ENCODE measurements around the gene CPEB1.
"Not testable (repeated sequence)": the region's sequence is repeated elsewhere in the genome, so short reads cannot be mapped to it uniquely, and the experiment has no call there.

The CPEB1 gene

GRCh38 chr15:82507693-82508092 lies 139.5 kb downstream of the CPEB1 start:
- not testable (repeated sequence) for H3K9ac ChIP-seq (ENCODE audit: low read depth, low read length); H3K27ac ChIP-seq (ENCODE audit: low read depth, low read length); H3K9me3 ChIP-seq (ENCODE audit: control insufficient read depth, insufficient read depth, low read length); H3K4me1 ChIP-seq (ENCODE audit: control insufficient read depth, insufficient read depth, low read length); H3K27me3 ChIP-seq (ENCODE audit: control insufficient read depth, insufficient read depth, low read length); H3K4me3 ChIP-seq (ENCODE audit: low read depth, low read length); H3K36me3 ChIP-seq (ENCODE audit: control insufficient read depth, insufficient read depth, low read length)

DNA sequence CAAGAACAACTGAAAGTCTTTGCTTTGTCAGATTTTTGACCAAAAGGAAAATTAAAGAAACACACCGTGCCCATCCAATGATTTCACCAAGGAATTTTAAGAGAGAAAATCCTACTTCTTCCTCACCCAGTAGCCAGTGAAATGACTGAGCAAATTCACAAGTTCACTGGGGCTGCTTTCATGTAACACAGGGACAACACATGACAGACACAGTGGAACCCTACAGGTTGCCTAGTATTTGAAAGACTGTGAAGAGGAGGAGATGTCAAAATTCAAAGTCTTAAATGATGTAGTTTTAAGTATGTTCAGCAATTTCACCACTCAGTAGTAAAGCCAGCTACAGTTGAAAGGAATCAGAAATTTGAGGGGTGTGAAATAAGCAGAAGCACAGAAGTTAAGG lies 140.1 kb downstream of the CPEB1 start:
- H3K27me3 ChIP-seq (ENCODE audit: control insufficient read depth, insufficient read depth, low read length); H3K4me1 ChIP-seq (ENCODE audit: control insufficient read depth, insufficient read depth, low read length); H3K27ac ChIP-seq (ENCODE audit: low read depth, low read length): not testable (repeated sequence)

DNA sequence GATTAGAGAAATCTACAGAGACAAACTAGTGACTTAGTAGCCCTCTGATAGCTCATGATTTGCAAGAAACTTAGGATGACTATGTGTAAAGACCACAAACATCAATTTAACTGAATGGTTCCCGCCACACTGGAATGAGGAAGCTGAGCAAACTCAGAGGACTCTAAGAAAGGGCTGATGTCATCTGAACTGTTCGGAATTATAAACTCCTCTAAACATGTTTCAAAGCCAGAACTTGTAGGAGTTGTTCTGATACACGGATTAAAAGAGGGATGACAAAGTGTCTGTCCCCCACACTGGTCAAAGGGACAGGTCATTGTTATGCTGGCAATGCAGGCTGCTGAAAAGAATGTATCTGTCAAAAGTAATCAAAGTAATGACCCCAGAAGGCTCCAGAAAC lies 141.3 kb downstream of the CPEB1 start:
- H3K9ac ChIP-seq (ENCODE audit: low read depth, low read length); H3K9me3 ChIP-seq (ENCODE audit: control insufficient read depth, insufficient read depth, low read length); H3K27ac ChIP-seq (ENCODE audit: low read depth, low read length); H3K27me3 ChIP-seq (ENCODE audit: control insufficient read depth, insufficient read depth, low read length); H3K4me3 ChIP-seq (ENCODE audit: low read depth, low read length); H3K36me3 ChIP-seq (ENCODE audit: control insufficient read depth, insufficient read depth, low read length); H3K4me1 ChIP-seq (ENCODE audit: control insufficient read depth, insufficient read depth, low read length): not testable (repeated sequence)

More for the DNA sequence above, 140.1 kb downstream of the CPEB1 start:
- not testable (repeated sequence) for H3K36me3 ChIP-seq (ENCODE audit: control insufficient read depth, insufficient read depth, low read length); H3K9me3 ChIP-seq (ENCODE audit: control insufficient read depth, insufficient read depth, low read length); H3K9ac ChIP-seq (ENCODE audit: low read depth, low read length); H3K4me3 ChIP-seq (ENCODE audit: low read depth, low read length)

- H3K27me3 ChIP-seq (ENCODE audit: control insufficient read depth, insufficient read depth, low read length); H3K27ac ChIP-seq (ENCODE audit: low read depth, low read length); H3K36me3 ChIP-seq (ENCODE audit: control insufficient read depth, insufficient read depth, low read length); H3K4me3 ChIP-seq (ENCODE audit: low read depth, low read length); H3K9ac ChIP-seq (ENCODE audit: low read depth, low read length); H3K4me1 ChIP-seq (ENCODE audit: control insufficient read depth, insufficient read depth, low read length); H3K9me3 ChIP-seq (ENCODE audit: control insufficient read depth, insufficient read depth, low read length): not testable (repeated sequence)
Observed at GRCh38 chr15:82504074-82504473, 143.1 kb downstream of the CPEB1 start.

DNA sequence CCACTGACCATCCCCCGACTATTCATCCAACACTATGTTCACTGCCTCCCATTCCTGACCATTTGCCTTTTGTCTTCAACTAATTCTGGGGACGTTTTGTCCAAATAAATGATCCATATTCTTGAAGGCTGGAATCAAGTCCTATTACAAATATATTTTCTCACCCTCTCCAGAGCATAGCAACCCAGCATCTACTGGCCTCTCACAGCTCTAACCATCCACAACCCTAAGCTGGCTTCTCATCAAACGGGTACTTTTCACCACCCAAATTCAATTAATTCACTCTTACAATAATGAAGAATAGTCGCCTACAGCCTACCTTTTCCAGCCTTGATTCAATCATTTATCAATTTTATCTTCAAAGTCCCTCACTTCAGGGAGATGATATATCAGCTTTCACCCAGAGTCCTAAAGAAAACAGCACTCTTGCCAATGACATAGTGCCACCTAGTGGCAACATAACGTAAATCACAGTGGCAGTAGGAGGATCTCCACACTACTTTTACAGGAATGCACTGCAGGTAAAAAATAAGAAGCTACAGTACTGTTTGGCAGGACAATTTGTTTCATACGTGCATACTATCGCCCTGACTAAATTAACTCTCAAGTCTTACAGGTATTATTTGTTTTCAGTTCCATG lies 144.3 kb downstream of the CPEB1 start:
- H3K36me3 ChIP-seq (ENCODE audit: control insufficient read depth, insufficient read depth, low read length); H3K9ac ChIP-seq (ENCODE audit: low read depth, low read length); H3K27ac ChIP-seq (ENCODE audit: low read depth, low read length); H3K27me3 ChIP-seq (ENCODE audit: control insufficient read depth, insufficient read depth, low read length); H3K4me3 ChIP-seq (ENCODE audit: low read depth, low read length); H3K9me3 ChIP-seq (ENCODE audit: control insufficient read depth, insufficient read depth, low read length); H3K4me1 ChIP-seq (ENCODE audit: control insufficient read depth, insufficient read depth, low read length): not testable (repeated sequence)

DNA sequence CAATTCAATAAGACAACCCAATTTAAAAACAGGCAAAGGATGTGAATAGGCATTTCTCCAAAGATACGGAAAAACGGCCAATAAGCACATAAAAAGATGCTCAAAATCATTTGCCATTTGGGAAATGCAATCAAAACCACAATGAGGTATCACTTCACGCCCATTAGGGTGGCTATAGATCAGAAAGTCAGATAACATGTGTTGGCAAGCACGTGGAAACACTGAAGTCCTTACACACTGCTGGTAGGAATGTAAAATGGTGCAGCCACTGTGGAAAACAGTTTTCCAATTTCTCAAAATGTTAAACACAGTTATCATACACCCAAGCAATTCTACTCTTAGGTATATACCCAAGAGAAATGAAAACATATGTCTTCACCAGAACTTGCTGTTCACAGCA lies 146.4 kb downstream of the CPEB1 start:
- not testable (repeated sequence) for H3K4me3 ChIP-seq (ENCODE audit: low read depth, low read length); H3K27me3 ChIP-seq (ENCODE audit: control insufficient read depth, insufficient read depth, low read length); H3K27ac ChIP-seq (ENCODE audit: low read depth, low read length); H3K9me3 ChIP-seq (ENCODE audit: control insufficient read depth, insufficient read depth, low read length); H3K9ac ChIP-seq (ENCODE audit: low read depth, low read length); H3K36me3 ChIP-seq (ENCODE audit: control insufficient read depth, insufficient read depth, low read length); H3K4me1 ChIP-seq (ENCODE audit: control insufficient read depth, insufficient read depth, low read length)

- not testable (repeated sequence) for H3K27me3 ChIP-seq (ENCODE audit: control insufficient read depth, insufficient read depth, low read length); H3K4me3 ChIP-seq (ENCODE audit: low read depth, low read length); H3K9me3 ChIP-seq (ENCODE audit: control insufficient read depth, insufficient read depth, low read length); H3K9ac ChIP-seq (ENCODE audit: low read depth, low read length); H3K27ac ChIP-seq (ENCODE audit: low read depth, low read length); H3K36me3 ChIP-seq (ENCODE audit: control insufficient read depth, insufficient read depth, low read length); H3K4me1 ChIP-seq (ENCODE audit: control insufficient read depth, insufficient read depth, low read length)
Observed at GRCh38 chr15:82497978-82498377, 149.2 kb downstream of the CPEB1 start.

Data from HUES48 (cell line).